ENCODE measurements around the gene CENPN.

CENPN gene

GRCh38 chr16:81035398-81035974, 28.5 kb downstream of the CENPN start, which contains the start of gene ATMIN:
Gene ATMIN, plus strand, starts transcription at chr16:81035842. Its CDS starts 29 bp downstream, at chr16:81035871.
- DNase-seq = peak; percentile 83

- no peak for DNase-seq
These were observed 29.1 kb downstream of the CENPN start for GRCh38 chr16:81035975-81036750.

GRCh38 chr16:81036751-81037350, 29.8 kb downstream of the CENPN start:
- DNase-seq = no peak

- no peak for DNase-seq
These were observed 33.1 kb downstream of the CENPN start for GRCh38 chr16:81040131-81040530.

- DNase-seq = no peak
These were observed 33.8 kb downstream of the CENPN start for GRCh38 chr16:81040842-81041241.

GRCh38 chr16:81041696-81042095, 34.7 kb downstream of the CENPN start:
- no peak for DNase-seq

GRCh38 chr16:81042821-81043220, 35.8 kb downstream of the CENPN start:
- no peak for DNase-seq

- no peak for DNase-seq
These were observed 46.7 kb downstream of the CENPN start for GRCh38 chr16:81053761-81054160.

- no peak for DNase-seq
These were observed 53.7 kb downstream of the CENPN start for GRCh38 chr16:81060576-81061306.

GRCh38 chr16:81061307-81061640, 54.3 kb downstream of the CENPN start:
- DNase-seq = no peak

GRCh38 chr16:81061871-81062608, 55.0 kb downstream of the CENPN start:
- DNase-seq = no peak

GRCh38 chr16:81066681-81067080, 59.7 kb downstream of the CENPN start:
- DNase-seq = no peak

GRCh38 chr16:81067166-81067565, 60.2 kb downstream of the CENPN start:
- no peak for DNase-seq

GRCh38 chr16:81069063-81069462, 62.0 kb downstream of the CENPN start:
- DNase-seq = no peak

GRCh38 chr16:81070979-81071378, 64.0 kb downstream of the CENPN start:
- no peak for DNase-seq

- DNase-seq = no peak
These were observed 64.8 kb downstream of the CENPN start for GRCh38 chr16:81071805-81072204.

- DNase-seq = no peak
These were observed 66.7 kb downstream of the CENPN start for GRCh38 chr16:81073560-81074330.

- DNase-seq = peak; percentile 87
These were observed 69.6 kb downstream of the CENPN start for GRCh38 chr16:81076566-81077075.

- peak; percentile 97 for DNase-seq
These were observed 70.3 kb downstream of the CENPN start, which contains the start of gene C16orf46 for GRCh38 chr16:81077076-81077940. Gene C16orf46, minus strand, starts transcription at chr16:81077238. Its CDS starts 13,283 bp downstream, at chr16:81063955.

- DNase-seq = no peak
These were observed 73.2 kb downstream of the CENPN start for GRCh38 chr16:81080233-81080632.

GRCh38 chr16:81081014-81081413, 74.0 kb downstream of the CENPN start:
- no peak for DNase-seq

All from activated effector memory CD4-positive, alpha-beta T cell treated with Interleukin-2 at 50 U/mL for 16 hours (primary cell).